Inflammatory macrophage treated with lipopolysaccharide for 4 hours (primary cell): ENCODE measurements around the gene SPNS3.

Experiments
- DNase-seq: peaks from one replicate; pipeline ENCODE4 v3.0.0-alpha.2; 2020

The SPNS3 gene

GRCh38 chr17:4492721-4493561 lies 59.2 kb downstream of the SPNS3 start:
- DNase-seq: no peak

- no peak for DNase-seq
These were observed 63.5 kb downstream of the SPNS3 start for GRCh38 chr17:4497101-4497824.

- peak; percentile 50 for DNase-seq
These were observed 65.0 kb downstream of the SPNS3 start, which contains the start of gene SPNS2 for GRCh38 chr17:4498461-4499397. TSS of gene SPNS2 (plus strand) at chr17:4498881. CDS start at chr17:4499048, 167 bp downstream.

- DNase-seq: no peak
These were observed 65.9 kb downstream of the SPNS3 start for GRCh38 chr17:4499431-4500190.

GRCh38 chr17:4500191-4500571 lies 66.4 kb downstream of the SPNS3 start:
- no peak for DNase-seq

DNA sequence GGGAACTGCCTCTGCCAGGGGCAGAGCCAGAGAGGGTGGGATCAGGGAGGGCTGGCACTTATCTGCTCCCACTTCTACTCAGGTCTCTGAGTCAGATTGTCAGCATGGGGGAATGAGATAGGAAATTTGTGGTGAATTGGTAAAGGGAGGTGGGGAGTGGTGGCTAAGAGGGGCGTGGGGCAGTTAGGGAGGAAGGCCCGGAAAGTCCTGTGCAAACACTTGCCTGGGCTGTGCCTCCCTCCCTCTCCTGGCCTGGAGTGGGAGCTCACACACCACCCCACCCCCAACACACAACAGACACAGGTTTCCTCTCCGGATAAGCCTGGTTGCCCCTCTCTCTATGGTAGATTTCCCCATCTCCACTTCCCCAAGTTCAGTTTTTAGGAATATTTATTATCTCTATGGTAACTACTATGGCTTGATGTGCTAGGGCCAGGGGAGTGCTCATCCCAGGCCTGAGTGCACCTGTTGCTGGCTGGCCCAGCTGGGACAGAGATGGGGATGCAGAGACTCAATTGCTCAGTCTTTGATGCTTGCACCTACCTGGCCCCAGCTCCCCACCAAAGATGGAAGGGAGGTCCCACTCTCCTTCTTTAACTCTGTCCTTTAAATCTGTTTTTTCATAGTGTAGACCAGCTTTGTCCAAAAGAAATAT lies 67.7 kb downstream of the SPNS3 start:
- DNase-seq: no peak

DNA sequence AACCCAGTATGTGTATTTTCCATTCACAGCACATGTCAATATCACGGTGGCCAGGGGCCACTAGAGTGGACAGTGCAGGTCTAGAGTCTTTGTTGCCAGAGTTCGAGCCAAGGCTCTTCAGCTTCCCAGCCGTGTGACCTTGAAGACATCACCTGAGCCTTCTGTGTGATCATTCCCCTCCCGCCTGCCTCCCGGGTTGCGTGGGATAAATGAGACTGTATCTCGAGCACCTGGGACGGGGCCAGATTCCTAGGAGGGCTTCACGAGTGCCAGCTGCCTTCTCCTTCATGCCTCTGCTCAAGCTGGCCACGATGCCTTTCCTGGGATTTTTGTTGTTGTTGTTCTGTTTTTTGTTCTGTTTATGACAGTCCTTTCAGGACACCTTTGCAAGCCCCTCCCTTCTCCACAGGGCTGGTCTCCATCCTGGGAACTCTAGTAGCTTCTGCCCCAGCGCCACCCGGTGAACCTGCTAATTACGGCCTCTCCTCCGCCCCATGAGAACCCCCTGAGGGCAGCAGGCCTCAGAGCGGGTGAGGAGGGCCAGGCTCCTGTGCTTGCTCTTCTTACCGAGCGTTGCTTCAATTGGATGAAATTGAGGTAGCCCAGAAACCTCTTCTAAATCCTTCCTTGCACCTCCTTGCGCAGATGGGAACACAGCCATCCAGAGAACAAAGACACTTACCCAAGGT lies 68.9 kb downstream of the SPNS3 start:
- DNase-seq: no peak

- DNase-seq: no peak
These were observed 69.7 kb downstream of the SPNS3 start for GRCh38 chr17:4503283-4504025.

- no peak for DNase-seq
These were observed 70.4 kb downstream of the SPNS3 start for GRCh38 chr17:4504188-4504587.

GRCh38 chr17:4505187-4505586 lies 71.4 kb downstream of the SPNS3 start:
- no peak for DNase-seq

GRCh38 chr17:4506175-4506813 lies 72.6 kb downstream of the SPNS3 start:
- no peak for DNase-seq

- no peak for DNase-seq
These were observed 73.2 kb downstream of the SPNS3 start for GRCh38 chr17:4506892-4507291.

DNA sequence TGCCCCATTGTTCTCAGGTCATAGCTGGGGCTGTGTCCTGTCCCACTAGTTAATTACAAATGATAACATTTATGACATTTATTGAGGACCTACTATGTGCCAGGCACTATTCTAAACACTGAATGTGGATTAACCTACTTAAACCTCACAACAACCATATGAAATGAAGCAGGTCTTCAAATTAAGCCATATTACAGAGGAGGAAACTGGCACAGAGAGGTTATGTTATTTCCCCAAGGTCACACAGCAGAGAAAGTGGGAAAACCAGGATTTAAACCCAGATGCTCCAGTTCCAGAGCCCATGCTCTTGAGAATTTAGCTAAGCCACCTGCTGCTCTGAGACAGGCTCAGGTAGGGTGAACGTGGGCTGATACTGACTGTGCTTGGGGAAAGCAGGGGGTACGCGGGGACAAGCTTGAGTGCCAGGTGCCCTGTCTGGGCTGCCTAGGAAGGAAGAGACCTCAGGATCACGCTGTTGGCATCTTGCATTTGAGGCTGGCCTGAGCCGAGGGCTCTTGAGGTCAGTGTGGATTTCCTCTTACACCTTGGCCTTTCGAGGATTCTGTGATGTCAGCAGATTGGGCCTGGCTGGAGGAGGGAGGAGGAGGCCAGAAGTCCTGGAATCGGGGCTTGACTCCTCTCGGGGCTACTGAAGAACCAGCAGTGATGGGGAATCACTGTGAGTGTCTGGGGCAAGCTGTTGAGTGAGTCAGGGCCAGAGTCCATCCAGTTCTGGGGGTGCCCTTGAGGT lies 73.8 kb downstream of the SPNS3 start:
- DNase-seq: no peak

- DNase-seq: no peak
These were observed 74.5 kb downstream of the SPNS3 start for GRCh38 chr17:4508207-4508606.

- DNase-seq: no peak
These were observed 75.7 kb downstream of the SPNS3 start for GRCh38 chr17:4509401-4509800.

DNA sequence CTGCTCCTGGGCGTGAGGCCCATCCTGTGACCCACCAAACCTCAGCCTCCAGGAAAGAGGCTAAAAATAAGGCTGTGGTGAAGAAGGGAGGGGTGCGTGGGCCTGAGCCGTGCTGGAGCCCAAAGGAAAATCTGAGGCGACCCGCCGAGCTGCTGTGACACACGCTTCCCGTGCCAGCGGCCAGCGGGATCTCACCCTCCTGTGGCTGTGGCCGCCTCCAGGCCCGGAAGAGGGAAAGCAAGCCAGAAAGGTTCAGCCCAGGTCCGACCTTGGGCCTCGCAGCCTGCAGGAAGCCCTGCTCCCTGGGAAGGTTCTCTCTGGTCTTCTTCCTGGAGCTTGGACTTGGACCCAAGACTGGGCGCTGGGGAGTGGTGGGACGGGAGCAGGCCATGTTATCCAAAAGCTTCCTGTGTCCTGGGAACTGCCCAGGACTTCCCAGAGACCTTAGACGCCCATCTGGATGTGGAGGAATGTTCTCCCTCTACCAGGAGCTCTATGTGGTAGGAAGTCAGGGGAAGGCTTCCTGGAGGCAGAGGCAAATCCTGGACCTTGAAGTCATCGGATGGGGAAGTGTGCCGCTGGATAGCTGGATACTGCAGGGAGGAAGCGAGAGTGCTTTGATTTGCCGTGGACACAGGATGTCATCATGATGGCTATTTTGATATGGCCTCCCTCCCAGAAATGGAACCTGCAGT lies 76.3 kb downstream of the SPNS3 start:
- DNase-seq: peak; percentile 51

GRCh38 chr17:4510618-4510941 lies 76.8 kb downstream of the SPNS3 start:
- no peak for DNase-seq

GRCh38 chr17:4511199-4511932 lies 77.6 kb downstream of the SPNS3 start:
- DNase-seq: peak; percentile 44
